Skeletal muscle cell (primary cell): ENCODE results near the gene FBXO41.

Experiments
- DNase-seq: peaks from one replicate; pipeline ENCODE4 v3.0.0-alpha.2; 2010; ENCODE audit warnings: low read depth
- H3K4me3 ChIP-seq: 2 replicates; pipeline ENCODE4 v1.5.1; 2011; ENCODE audit warnings: low read depth, mild to moderate bottlenecking, control low read depth, low read length, moderate library complexity

Gene FBXO41

DNA sequence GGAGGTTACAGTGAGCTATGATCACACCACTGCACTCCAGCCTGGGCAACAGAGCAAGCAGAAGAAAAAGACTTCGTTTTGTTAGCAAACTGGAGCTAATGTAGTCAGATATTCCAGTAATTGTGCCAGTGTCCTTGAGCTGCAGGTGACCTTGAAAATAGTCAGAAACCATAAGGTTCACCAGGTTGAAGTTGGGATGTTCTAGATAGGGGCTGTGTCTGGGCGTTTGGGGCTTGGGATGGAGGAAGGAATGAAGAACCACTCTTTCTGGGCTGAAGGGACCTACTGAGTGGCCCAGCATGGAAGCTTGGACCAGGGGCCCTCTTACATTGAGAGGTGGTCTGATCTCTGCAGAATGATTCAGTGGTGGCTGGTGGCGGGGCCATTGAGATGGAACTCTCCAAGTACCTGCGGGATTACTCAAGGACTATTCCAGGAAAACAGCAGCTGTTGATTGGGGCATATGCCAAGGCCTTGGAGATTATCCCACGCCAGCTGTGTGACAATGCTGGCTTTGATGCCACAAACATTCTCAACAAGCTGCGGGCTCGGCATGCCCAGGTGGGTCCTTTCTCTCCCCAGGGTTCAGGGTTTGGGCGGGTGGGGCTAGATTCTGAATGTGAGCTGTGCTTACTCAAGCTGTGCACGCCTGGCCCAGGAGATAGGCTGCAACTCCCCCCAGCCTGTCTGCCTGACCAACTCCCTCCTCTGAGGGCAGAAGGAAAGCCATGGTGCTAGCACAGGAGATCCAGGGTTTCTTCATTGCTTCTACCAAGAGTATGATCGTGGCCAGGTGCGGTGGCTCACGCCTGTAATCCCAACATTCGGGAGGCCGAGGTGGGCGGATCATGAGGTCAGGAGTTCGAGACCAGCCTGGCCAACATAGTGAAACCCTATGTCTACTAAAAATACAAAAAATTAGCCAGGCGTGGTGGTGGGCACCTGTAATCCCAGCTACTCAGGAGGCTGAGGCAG is 33.1 kb downstream of the FBXO41 start:
- DNase-seq, result no peak
- H3K4me3 ChIP-seq, result no peak overlapping the region

DNA sequence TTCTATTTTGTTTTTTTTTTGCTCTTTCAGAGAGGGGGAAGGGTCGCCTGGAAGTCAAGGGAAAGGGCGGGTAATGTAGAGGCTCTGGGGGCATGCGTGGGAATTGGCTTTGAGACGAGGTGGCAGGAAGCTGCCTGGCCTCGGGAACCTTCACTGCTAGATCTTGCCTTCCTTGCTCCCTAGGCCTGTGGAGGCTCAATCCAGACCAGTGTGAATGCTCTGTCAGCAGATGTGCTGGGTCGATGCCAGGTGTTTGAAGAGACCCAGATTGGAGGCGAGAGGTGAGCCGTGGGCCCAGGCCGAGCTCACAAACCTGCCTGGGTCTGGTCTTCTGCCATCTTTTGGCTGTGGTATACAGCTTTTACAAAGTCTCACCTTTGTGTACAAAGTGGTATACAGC is 34.6 kb downstream of the FBXO41 start:
- no peak for DNase-seq
- no peak overlapping the region for H3K4me3 ChIP-seq

DNA sequence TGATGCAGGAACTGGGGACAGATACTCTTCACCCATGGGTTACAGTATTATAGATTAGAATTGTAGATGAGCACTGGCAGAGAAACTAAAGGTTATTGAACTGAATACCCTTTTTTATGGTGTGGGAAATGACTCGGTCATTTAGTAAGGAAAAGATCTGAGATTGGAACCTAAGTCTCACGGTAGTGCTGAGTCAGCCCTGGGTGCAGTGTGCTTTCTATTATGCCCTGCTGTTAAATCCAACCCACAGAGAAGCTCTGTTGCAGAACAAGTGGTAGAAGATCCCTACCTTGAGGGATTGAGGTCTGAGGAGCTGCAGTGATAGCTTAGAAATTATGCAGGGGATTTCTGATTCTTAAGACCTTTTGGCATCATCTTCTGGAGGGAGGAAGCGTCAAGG is 37.4 kb downstream of the FBXO41 start:
- no peak overlapping the region for H3K4me3 ChIP-seq
- no peak for DNase-seq

DNA sequence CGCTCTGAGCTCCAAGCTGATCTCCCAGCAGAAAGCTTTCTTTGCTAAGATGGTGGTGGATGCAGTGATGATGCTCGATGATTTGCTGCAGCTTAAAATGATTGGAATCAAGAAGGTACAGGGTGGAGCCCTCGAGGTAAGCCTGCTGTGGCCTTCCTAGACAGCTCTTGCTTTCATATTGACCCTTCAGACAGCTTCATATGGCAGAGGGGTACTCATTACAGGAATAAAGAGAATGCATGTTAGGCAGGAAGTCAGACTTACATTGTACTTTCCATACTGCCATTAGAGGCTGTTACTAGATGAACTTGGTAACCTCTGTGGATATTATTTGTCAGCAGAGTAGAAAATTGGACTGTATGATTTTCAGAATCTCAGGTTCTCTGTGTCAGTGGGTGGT is 39.7 kb downstream of the FBXO41 start:
- no peak overlapping the region for H3K4me3 ChIP-seq
- DNase-seq, result no peak

DNA sequence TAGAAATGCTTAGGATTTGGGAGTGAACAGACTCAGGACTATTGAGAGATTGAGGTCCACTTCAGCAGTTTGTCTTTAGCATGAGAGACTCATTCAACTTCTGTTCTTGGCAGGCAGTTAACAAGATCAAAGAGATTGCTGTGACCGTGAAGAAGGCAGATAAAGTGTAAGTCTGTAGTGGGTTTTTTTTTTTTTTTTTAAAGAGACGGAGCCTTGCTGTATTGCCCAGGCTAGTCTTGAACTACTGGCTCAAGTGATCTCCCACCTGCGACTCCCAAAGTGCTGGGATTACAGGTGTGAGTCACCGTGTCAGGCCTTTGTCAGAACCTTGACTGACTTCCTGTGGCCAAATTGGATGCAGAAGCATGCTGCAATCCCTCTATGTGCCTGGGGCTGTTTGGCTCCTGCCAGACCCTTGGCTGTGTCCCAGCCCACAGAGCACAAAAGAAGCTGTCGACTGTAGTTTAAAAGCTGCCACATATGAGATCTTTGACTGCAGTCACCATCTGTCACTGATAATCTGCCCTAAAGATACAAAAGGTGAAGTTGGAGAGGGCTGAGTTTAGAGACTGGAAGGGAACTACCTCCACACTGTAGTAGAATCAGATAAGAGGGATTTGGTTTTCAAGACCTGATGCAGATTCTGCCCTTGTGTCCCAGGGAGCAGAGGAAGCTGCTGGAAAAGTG is 40.3 kb downstream of the FBXO41 start:
- no peak for DNase-seq
- H3K4me3 ChIP-seq, result no peak overlapping the region

DNA sequence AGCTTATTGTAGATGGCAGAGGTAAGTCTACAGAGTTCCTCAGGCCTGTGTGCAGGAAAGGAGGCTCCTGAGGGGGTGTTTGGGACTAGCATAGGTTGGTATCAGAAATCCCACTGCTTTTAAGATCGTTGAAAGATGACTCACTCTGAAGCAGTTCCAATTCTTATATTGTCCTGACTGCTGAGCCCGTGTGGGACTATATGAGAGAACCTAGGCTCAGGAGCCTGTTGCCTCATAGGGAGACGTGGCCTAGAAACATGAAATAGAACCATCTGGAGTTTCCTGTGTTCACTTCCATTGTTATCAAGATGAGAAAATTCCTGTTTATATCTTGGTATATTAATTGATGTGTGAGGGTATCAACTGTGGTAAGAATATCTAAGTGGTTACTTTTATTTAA is 44.5 kb downstream of the FBXO41 start:
- no peak overlapping the region for H3K4me3 ChIP-seq
- peak; percentile 20 for DNase-seq

DNA sequence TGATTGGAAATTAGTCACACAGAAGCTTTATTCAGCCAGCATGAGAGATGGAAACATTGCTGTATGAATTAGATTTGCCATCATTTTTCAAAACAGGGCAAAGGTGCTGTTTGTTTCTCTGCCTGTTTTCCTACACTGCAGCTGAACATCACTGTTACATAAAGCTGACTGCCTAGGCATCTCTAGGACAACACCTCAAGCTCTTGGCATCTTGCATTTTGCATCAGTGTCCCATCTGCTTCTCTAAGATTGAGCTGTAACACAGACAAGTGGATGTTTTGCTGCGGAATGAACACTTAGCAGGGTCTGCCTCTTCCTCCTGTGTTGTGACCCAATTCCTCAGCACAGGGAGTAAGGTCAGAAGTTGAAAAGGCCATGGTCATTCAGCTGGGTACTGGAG is 45.3 kb downstream of the FBXO41 start:
- DNase-seq, result no peak
- no peak overlapping the region for H3K4me3 ChIP-seq

DNA sequence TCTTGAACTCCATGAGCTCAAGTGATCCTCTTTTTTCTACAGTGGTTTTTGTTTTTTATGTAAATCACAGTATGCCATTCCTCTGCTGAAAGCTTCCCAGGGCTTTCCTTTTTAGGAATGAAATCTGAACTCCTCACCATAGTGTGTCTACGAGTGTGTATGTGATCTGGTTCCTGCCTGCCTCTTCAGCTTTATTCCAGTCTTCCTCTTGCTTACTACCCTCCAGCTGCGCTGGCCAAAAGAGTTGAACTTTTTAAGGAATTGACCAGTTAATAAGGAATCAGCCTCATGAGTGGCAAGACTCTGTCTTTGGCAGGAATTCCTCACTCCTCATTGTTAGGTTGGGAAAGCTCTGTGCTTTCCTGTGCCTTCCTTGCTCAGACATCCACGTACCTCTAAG is 46.1 kb downstream of the FBXO41 start:
- no peak for DNase-seq
- H3K4me3 ChIP-seq, result no peak overlapping the region

DNA sequence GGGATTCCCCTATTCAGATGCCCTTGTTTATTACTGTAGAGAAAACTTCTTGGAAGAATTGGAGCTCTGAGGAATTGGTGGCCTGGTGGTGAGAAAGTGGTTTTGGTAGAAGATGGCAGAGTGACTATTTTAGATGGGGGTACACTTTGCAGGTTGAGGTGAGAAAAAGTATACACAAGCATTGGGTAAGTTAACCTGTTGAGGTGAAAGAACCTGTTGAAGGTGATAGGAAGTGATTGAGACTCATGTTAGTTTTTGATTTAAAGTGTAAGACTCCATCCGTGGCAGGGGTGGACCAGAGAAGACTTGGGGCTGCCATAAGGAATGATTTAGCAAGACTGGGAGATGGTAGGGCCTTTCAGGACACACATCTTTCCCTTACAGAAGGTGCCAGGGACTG is 47.1 kb downstream of the FBXO41 start:
- H3K4me3 ChIP-seq, result no peak overlapping the region
- DNase-seq, result no peak

DNA sequence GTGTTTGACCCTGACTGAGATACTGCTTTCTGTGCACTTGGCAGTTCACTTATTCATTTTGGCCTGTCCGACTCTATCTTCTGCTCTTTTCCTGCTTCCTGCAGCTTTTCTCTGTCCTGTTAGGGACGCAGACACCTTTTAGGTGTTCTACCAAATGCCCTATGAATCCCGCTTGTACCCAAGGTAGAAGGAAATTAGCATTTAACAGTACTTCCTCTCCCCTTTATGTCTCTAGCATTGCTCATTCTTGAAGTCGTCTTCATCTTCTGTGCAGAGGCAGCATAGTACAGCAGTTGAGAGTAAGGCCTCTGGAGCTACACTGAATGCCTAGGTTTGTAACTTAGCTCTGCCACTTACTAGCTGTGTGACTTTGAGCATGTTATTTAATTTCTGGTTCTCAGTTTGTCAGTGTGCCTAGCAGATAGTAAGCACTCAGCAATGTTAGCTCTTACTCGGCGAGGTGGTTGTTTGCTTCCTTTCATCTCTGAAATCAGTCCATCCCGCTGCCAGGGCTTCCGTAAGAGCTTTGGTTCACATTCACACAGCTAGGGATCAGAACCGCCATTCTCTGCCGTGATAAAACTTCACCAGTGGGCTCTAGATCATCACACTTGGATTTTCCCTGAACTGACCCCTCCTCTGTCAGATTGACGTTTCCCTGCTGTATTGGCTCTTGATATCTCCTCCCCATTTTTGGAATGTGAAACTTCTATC is 48.8 kb downstream of the FBXO41 start:
- peak overlapping the region; percentile 95 for H3K4me3 ChIP-seq
- no peak for DNase-seq

DNA sequence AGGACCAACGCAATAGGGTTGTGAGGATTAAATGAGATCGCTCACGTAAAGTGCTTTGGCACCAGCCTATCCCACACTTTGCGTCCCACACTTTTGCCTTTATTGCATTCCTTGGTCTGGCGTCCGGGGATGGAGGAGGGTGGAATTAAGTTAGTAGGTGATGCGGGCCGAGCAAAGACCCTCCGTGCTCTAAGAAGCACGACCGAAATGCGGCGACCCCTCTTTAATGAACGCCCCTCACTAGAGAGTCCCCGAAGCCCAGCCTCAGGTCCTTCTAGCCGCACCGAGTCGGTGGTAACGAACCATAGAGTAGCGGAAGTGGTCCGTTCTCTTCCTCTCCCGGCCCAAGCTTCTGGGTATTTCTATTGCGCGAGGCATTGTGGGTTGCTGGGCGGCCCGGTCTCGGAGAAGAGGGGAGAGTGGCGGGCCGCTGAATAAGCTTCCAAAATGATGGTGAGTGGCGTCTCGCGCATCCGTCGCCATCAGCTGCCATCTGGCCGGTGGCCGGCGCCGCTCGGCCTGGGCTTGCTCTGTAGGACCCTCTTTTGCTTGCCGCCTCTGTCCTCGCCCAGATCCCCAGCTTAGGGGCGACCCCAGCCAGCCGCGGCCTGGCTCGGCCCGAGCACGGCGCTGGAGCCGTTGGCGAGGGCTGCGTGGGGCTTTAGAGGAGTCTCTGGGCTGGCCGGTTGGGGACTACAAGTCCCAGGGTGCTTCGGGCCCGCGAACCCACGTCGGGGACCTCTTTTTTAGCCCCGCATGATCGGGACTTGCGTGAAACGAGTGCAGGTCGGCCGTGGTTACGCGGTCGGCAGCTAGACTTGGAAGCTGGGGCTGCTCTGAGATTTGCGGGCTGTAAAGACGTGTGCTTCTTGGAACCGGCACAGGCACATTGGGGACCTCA is 50.1 kb downstream of the FBXO41 start, which contains the start of gene CCT7:
Gene CCT7, plus strand, starts transcription at position 377 of the 901 bp plus-strand sequence. Its CDS starts 71 bp downstream, at position 448.
- peak within 1 kb of the TSS; percentile 95 for H3K4me3 ChIP-seq
- DNase-seq, result peak; percentile 72

DNA sequence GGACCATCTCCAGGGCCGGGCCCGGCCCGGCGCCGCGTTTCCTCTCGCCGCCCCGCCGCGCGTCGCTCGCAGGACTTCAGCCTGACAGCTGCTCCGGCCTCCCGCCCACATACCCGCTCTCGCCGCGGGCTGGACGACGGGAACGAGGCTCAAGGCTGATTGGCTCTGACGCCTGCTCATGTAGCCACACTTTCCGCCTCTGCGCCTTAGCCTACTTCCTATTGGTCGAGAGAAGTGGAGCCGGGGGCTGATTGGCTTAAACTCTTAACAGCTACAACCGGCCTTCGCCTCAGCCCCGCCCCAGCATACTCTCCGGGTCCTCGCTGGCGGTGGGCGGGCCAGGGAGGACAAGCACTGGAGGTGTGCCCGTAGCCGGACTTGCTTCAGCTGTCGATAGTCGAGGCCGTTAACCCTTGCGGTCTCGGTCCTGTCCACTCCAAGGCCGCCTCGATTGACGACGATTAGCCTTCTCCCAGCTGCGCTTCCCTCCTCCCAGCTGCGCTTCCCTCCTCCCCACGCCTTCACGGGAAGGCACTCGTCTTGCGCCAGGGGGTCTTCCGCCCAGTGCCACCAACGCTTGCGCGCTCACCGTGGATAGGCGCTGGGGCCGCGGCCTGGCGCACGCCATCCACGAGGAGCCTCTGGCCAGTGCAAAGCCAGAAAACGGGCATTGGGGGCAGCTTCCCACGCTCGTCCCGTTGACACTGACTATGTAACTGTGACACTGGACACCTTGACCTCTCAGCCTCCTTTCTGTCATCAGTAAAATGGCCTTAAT is 50.9 kb downstream of the FBXO41 start, which contains the start of gene PRADC1:
Gene PRADC1, minus strand, starts transcription at position 86 of the 778 bp plus-strand sequence. Its CDS starts 79 bp downstream, at position 7.
- DNase-seq, result peak; percentile 99
- H3K4me3 ChIP-seq, result peak within 1 kb of the TSS; percentile 95

DNA sequence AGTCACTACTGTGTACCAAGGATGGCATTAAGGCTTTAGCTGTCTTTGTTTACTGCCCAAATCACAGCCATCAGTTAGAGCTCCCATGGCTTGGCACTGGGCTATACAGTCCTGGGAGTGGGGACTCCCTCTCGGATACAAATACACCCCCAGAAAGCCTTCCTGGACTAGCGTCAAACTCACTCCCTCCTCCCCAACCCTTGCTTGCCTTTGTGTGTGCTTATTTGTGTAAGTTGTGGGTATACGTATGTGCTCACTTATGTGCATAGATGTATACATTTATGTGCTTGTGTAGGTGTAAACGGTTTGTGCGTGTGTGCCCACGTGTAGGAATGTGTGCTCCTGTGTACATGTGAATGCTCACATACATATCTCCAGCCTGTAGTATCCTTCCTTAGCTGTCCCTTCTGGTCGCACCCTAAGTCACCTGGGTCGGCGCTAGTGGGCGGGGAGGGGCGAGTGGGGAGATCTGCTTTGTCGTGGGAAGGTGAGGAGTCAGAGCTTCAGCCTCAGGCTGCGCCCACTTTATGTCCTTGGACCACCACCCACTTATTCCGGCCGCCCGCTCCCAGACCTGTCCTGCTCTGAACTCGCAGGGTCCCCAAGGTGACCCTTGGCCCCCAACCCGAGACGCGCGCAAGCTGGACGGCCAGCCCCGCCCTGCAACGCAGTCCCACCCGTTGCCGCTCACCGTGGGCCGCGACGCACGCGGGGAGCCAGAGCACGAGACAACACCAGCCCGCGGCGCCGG is 51.7 kb downstream of the FBXO41 start:
- DNase-seq, result no peak

DNA sequence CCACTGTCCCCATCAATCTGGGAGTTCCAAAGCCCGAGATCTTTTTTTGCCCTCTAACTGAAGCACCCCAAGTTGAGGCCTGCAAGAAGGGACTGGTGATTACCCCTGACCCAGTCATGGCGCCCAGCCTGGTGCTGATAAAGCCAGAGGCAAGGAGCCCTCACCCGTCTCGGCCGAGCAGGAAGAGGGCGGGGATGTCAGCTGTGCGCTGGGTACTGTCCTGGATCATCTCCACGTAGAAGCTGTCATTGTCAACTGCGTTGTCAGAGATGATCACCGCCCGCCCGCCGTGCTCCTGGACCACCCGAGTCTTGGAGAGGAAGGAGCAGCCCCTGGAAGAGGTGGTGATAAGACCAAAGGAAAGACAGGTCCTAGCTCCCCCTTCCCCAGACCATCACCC is 55.6 kb downstream of the FBXO41 start:
- DNase-seq, result no peak

More for the DNA sequence above, 51.7 kb downstream of the FBXO41 start:
- peak overlapping the region; percentile 95 for H3K4me3 ChIP-seq

DNA sequence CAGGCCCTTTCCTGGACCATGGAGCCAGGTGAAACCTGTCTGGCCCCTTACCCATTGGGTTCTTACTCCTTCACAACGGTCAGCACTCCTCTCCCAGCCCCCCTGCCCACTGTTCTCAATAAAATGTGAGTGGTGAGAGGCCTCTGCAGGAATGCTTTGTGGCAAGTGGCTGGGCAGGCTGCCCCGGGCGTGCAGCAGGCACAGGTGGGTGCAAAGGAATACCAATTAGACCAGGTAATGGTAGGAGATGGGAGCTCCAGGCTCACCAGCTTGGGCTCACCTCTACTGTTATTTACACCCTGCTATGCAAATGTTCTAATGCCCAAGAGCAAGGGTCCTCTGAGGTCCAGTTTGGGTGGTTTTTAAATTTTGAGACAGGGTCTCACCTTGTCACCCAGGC is 57.2 kb downstream of the FBXO41 start:
- no peak for DNase-seq
- H3K4me3 ChIP-seq, result no peak overlapping the region

More for the DNA sequence above, 55.6 kb downstream of the FBXO41 start:
- H3K4me3 ChIP-seq, result no peak overlapping the region

DNA sequence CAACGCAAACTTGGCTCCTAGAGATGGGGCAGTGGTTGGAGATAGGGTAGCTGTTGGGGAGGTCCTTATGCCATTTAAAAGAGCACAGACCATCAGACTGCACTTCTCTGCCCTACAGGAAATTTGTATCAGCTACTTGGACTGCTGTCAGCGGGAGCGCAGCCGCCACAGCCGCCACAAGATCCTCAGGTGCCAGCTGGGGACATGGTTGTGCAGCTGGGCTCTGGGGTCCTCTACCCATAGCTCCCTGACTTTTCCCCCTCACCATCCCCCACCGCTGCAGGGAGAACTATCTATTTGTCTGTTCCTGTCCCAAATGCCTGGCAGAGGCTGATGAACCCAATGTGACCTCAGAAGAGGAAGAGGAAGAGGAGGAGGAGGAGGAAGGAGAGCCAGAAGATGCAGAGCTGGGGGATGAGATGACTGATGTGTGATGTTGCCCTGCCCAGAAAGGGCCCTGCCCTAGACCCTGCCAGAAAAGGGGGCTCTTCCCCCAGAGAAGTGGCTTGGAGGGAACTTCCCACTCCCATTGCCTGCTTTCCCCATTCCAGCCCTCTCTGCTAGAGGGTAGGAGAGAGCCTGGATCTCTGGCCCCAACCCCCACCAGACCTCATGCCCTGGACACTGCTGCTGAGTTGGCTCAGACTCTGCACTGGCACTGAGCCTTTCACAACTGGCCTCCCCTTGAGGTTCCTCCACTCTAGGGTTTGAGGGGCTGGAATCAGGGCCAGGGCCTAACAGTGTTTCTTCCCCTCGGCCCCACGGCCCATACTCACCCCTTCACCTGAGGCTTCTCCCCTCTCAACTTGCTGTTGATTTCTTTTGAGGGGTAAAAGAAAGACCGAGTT is 58.5 kb downstream of the FBXO41 start:
- DNase-seq, result no peak
- H3K4me3 ChIP-seq, result no peak overlapping the region

DNA sequence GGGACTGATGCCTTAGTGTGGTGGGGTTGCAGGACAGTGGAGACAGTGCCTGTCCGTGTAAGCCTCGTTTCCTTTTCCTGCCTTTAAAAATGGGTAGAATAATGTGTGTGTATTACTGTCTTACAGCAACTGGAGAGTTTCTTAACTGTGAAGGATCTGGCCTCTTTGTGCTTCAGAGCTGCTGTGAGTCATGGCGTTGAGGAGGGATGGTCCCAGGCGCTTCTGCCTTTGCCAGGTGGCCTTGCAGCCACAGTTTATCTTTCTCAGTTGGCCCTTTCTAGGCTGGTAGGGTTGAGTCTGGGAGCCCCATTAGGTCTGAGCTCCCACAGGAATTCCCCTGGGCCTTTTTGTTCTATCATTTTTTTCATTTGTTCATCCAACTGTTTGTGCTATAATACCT is 60.5 kb downstream of the FBXO41 start:
- no peak overlapping the region for H3K4me3 ChIP-seq

More for the DNA sequence above, 60.5 kb downstream of the FBXO41 start:
- no peak for DNase-seq
